ENCODE results near the gene VAV1.
"Not testable (repeated sequence)": the region's sequence is repeated elsewhere in the genome, so short reads cannot be mapped to it uniquely, and the experiment has no call there.

VAV1 gene

DNA sequence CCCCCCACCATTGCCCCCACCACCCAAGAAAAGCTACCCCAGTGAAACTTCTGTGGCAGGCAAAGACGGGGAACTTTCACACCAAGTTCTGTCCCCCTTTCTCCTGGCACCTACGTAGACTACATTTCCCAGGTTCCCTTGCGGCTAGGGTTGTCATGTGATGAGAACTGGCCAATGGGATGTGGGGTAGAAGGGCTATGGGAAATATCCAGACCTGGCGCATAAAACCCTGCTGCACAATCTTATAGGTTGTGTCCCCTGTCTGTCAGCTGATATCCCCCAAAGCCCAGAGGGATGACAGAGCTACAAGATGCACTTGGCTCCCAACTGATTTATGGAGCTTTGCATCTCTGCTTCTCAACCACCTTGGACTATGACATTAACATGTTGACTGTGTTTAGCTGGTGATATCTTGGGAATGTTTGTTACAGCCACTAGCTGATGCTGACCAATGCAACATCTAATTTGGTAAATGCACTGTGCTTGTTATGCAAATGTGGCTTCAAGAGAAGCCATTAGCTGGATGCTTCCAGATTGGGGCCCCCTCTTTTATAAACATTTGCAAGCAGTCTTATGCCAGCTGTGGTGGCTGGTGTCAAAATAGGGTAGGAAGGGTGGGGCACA, 11.3 kb upstream of the VAV1 start:
- DNase-seq (ENCODE audit: low read depth in 2 of 2), result no peak

DNA sequence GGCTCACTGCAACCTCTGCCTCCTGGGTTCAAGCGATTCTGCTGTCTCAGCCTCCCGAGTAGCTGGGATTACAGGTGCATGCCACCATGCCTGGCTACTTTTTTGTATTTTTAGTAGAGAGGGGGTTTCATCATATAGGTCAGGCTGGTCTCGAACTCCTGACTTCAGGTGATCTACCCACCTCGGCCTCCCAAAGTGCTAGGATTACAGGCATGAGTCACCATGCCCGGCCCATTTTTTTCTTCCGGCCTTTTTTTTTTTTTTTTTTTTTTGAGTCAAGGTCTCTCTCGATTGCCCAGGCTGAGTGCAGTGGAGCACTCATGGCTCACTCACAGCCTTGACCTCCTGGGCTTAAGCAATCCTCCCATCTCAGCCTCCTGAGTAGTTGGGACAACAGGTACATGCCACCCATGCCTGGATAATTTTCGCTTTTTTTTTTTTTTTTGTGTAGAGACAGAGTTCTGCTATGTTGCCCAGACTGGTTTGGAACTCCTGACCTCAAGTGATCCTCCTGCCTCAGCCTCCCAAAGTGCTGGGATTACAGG, 10.2 kb upstream of the VAV1 start:
- not testable (repeated sequence) for DNase-seq (ENCODE audit: low read depth in 2 of 2)

DNA sequence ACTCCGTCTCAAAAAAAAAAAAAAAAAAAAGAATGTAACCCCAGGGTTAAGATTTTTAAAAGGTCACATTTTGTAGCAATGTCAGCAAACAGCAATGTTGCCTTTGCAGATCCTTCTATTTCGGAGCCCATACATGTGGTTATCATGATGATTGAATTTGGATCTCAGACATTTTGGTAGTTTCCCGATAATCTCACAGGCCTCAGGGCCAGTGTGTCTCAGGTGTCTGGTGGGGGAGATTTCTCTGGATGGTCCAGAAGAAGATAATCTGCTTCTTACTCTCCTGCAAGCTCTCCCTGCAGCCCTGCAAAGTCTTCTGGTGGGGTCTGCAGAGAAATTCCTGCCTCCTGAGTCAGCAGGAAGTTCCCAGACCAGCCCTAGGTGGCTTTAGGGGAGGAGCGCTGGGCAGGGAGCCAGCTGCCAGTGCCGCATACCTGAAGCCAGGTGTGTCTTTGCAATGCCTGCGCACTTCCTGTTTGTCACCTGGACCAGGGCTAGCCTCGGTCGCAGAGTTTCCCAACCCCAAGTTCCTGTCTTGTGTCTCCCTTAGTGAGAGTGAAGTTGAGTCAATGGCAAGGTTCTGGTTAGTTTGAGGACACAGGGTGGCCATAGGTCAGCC, 6.7 kb upstream of the VAV1 start:
- DNase-seq (ENCODE audit: low read depth in 2 of 2), result no peak

DNA sequence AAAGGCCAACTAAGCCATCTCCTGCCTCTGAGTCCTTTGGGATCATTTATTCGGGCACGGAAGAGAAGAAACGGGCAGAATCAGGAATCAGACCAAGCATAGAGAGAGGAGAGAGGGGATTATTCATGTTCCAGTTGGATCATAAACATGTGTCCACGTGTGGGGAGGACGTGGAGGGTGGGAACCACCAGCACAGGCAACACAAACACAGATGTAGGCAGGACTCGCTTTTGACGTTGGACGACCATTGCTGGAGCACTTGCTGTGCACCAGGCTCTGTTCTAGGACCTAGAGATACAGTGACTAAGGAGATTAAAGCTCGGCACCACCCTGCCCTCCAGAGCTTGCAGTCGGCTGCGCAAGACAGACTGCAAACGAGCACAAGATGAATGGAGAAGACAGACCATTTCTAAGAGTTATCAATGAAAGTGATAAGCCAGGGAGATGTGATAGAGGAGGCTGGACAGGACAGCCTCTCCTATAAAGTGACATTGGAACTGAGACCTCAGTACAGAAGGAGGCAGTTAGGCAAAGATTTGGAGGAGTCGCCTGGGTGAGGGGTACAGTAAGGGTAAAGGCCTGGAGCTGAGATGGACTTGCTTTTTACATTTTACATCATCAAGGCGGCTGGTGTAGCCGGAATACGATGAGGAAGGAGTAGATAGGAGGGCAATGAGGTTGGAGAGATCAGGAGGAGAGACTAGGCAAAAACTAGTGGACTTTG, 6.0 kb upstream of the VAV1 start:
- DNase-seq (ENCODE audit: low read depth in 2 of 2), result no peak

DNA sequence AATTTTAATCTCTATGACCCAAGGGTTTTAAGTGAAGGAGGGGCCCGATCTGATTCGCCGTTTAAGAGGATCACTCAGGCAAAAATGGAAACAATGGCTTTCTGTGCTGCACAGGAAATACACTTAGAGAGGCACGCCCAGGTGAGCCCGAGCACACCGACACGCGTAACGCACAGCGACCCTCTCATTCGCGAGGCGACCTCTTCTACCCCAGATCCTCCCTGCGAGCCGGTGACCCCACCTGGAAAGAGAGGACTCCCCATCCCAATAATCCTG, 5.5 kb upstream of the VAV1 start:
- no peak for DNase-seq (ENCODE audit: low read depth in 2 of 2)

DNA sequence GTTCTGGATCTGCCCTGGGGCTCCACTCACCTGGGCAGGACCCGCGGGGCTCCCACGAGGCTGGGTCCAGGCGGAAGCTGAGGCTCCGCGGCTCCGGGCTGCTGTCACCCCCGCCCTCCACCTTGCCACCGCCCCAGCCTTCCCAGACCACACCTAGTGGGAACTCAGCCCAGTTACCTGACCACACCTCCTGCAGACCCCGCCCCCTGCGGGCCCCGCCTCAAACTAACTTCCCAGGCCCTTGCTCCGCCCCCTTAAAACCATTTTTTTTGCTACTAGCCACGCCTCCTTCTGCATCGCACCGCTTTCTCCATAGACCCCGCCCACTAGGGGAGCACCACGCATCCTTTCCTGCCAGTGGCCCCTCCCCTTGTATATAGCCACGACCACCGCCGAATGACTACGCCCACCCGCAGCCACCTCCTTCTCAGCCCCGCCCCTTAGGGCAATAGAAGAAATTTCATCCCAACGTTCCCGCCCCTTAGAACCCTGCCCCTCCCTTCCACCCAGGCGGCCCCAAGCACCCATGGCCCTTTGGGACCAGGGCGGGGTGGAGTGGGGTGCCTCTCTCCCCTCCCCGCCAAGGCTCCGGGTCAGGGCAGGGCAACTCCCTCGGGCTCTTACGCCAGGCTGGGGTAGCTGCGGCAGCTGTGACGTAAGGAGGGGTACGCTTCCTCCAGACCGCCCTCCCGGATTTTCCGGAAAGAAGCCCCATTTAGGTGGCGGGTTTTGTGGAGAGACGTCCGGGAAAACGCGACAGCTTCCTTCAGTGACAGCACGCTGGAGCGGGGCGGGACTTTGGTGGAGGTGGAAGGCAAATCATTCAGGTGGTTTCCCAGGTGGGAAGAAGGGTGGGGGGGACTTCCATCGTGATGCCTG, 4.9 kb upstream of the VAV1 start, which contains the start of gene SH2D3A:
Gene SH2D3A (minus strand): TSS at position 79 of the 879 bp plus-strand sequence. CDS start 3,687 bp downstream, outside the sequence.
- DNase-seq (ENCODE audit: low read depth in 2 of 2), result peak; percentile 89 to 93

- DNase-seq (ENCODE audit: low read depth in 2 of 2), result no peak
These were observed 4.2 kb upstream of the VAV1 start for GRCh38 chr19:6768236-6768785.

- no peak for DNase-seq (ENCODE audit: low read depth in 2 of 2)
These were observed 3.4 kb upstream of the VAV1 start for GRCh38 chr19:6769006-6769619.

DNA sequence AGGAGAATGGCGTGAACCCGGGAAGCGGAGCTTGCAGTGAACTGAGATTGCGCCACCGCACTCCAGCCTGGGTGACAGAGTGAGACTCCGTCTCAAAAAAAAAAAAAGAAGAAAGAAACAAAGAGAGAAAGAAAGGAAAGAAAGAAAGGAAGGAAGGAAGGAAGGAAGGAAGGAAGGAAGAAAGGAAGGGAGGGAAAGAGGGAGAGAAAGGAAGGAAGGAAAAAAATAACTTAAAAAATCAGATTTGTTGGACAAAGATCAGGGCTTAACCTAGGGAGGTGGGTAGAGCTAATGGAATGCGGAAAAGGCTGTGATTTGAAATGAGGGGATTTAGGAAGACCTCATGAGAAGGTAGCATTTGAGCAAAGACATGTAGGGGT, 870 bp upstream of the VAV1 start:
- DNase-seq (ENCODE audit: low read depth in 2 of 2), result not testable (repeated sequence)

DNA sequence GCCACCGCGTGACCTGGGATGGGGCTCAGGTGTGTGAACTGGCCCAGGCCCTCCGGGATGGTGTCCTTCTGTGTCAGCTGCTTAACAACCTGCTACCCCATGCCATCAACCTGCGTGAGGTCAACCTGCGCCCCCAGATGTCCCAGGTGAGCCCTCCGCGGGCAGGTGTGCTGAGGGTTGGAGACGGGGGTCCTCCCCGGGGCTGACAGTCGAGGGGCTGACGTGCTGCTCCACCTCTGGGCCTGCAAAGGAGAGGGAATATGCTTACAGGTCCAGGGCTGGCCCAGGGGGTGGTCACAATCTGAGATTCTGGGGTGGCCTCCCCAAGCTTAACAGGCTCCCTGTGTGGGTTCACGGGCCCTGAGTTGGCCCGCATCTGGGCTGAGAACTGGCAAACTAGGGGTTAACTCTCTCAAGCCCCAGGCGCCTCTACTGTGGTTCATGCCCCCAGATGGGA, 386 bp downstream of the VAV1 start:
- no peak for DNase-seq (ENCODE audit: low read depth in 2 of 2)

- peak in 1 of 2 donors; percentile 43 for DNase-seq (ENCODE audit: low read depth in 2 of 2)
These were observed 919 bp downstream of the VAV1 start for GRCh38 chr19:6773323-6773931.

GRCh38 chr19:6774821-6775707, 2.6 kb downstream of the VAV1 start:
- no peak for DNase-seq (ENCODE audit: low read depth in 2 of 2)

DNA sequence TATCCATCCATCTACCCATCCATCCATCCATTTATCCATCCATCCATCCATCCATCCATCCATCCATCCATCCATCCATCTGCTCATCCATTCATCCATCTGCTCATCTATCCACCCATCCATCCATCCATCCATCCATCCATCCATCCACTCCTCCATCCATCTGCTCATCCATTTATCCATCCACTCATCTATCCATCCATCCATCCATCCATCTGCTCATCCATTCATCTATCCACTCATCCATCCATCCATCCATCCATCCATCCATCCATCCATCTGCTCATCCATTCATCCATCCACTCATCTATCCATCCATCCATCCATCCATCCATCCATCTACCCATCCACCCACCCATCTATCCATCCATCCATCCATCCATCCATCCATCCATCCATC, 3.5 kb downstream of the VAV1 start:
- DNase-seq (ENCODE audit: low read depth in 2 of 2), result not testable (repeated sequence)

DNA sequence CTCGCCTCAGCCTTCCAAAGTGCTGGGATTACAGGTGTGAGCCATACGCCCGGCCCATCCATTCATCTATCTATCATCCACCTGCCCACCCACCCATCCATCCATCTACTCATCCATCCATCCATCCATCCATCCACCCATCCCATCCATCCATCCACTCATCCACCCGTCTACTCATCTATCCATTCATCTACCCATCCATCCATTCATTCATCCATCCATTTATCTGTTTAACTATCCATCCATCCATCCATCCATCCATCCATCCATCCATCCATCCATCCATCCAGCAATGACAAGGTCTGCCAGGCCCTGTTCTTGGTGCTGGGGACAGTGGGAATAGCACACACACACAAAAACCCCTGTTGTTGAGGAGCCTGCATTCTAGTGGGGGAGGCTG, 4.5 kb downstream of the VAV1 start:
- no peak for DNase-seq (ENCODE audit: low read depth in 2 of 2)

DNA sequence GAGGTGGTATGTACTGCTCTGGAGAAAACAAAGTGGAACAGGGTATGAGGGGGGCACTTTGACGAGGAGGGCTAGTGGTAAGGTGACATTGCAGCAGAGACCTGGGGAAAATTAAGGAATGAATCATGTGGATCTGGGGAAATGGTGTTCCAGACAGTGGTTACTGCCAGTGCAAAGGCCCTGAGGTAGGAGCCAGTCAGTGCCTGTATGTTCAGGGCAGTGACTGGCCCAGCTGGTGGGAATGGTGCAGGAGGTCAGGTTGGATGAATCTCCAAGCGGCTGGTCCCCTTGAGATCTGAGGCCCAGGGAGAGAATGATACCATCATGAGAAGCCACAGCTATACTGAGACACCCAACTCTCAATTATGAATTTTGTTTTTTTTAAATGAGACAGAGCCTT, 4.9 kb downstream of the VAV1 start:
- DNase-seq (ENCODE audit: low read depth in 2 of 2), result no peak

- DNase-seq (ENCODE audit: low read depth in 2 of 2), result no peak
These were observed 5.9 kb downstream of the VAV1 start for GRCh38 chr19:6778386-6778785.

- no peak for DNase-seq (ENCODE audit: low read depth in 2 of 2)
These were observed 6.7 kb downstream of the VAV1 start for GRCh38 chr19:6779206-6779605.

GRCh38 chr19:6787393-6787792, 14.9 kb downstream of the VAV1 start:
- no peak for DNase-seq (ENCODE audit: low read depth in 2 of 2)

GRCh38 chr19:6788896-6789295, 16.4 kb downstream of the VAV1 start:
- DNase-seq (ENCODE audit: low read depth in 2 of 2), result no peak
